ENCODE data around the gene EZR.
A peak's percentile ranks its signal among the peaks of the same experiment; 100 is the strongest.

Gene EZR

GRCh38 chr6:158764183-158764849 lies 54.9 kb downstream of the EZR start:
- Histone ChIP-seq H3K4me3 (ENCODE audit: extremely low read depth, insufficient read depth, low read length, poor library complexity, severe bottlenecking) (no peak overlapping the region), H3K36me3 (ENCODE audit: control insufficient read depth, insufficient read depth, low read length) (peaks cover 50% of the 10 kb centered on the region), H3K9me3 (ENCODE audit: control insufficient read depth, low read length) (no peaks in the 10 kb centered on the region), H3K27ac (ENCODE audit: low read depth, low read length, severe bottlenecking) (no peak overlapping the region), H3K4me1 (ENCODE audit: control insufficient read depth, insufficient read depth, low read length, poor library complexity, severe bottlenecking) (no peaks in the 10 kb centered on the region)
- WGBS, 2 experiments (ENCODE audit: insufficient coverage in 2 of 2), result 94 to 98% methylated on average over 6 to 8 of the region's 14 CpGs

GRCh38 chr6:158763434-158764182 lies 55.6 kb downstream of the EZR start:
- H3K4me3 ChIP-seq (ENCODE audit: extremely low read depth, insufficient read depth, low read length, poor library complexity, severe bottlenecking), result no peak overlapping the region
- peak overlapping the region; percentile 29 for H3K27ac ChIP-seq (ENCODE audit: low read depth, low read length, severe bottlenecking)
- H3K9me3 ChIP-seq (ENCODE audit: control insufficient read depth, low read length), result no peaks in the 10 kb centered on the region
- WGBS, 2 experiments (ENCODE audit: insufficient coverage in 2 of 2), result 79 to 90% methylated on average over 9 to 10 of the region's 11 CpGs
- H3K4me1 ChIP-seq (ENCODE audit: control insufficient read depth, insufficient read depth, low read length, poor library complexity, severe bottlenecking), result no peaks in the 10 kb centered on the region
- peaks cover 43% of the 10 kb centered on the region for H3K36me3 ChIP-seq (ENCODE audit: control insufficient read depth, insufficient read depth, low read length)

- Histone ChIP-seq H3K36me3 (ENCODE audit: control insufficient read depth, insufficient read depth, low read length) (peaks cover 36% of the 10 kb centered on the region), H3K27ac (ENCODE audit: low read depth, low read length, severe bottlenecking) (peak overlapping the region; percentile 29), H3K9me3 (ENCODE audit: control insufficient read depth, low read length) (no peaks in the 10 kb centered on the region), H3K4me1 (ENCODE audit: control insufficient read depth, insufficient read depth, low read length, poor library complexity, severe bottlenecking) (no peaks in the 10 kb centered on the region), H3K4me3 (ENCODE audit: extremely low read depth, insufficient read depth, low read length, poor library complexity, severe bottlenecking) (no peak overlapping the region)
- WGBS, 2 experiments (ENCODE audit: insufficient coverage in 2 of 2), result 90% methylated on average over 11 to 12 of the region's 12 CpGs
These were observed 56.3 kb downstream of the EZR start for GRCh38 chr6:158762787-158763433.

GRCh38 chr6:158761746-158762145 lies 57.4 kb downstream of the EZR start:
- Histone ChIP-seq H3K4me3 (ENCODE audit: extremely low read depth, insufficient read depth, low read length, poor library complexity, severe bottlenecking) (no peak overlapping the region), H3K36me3 (ENCODE audit: control insufficient read depth, insufficient read depth, low read length) (peaks cover 24% of the 10 kb centered on the region), H3K27ac (ENCODE audit: low read depth, low read length, severe bottlenecking) (no peak overlapping the region), H3K9me3 (ENCODE audit: control insufficient read depth, low read length) (no peaks in the 10 kb centered on the region), H3K4me1 (ENCODE audit: control insufficient read depth, insufficient read depth, low read length, poor library complexity, severe bottlenecking) (no peaks in the 10 kb centered on the region)
- 89 to 94% methylated on average over 8 to 9 of the region's 10 CpGs for WGBS, 2 experiments (ENCODE audit: insufficient coverage in 2 of 2)

GRCh38 chr6:158760618-158761250 lies 58.4 kb downstream of the EZR start:
- no peak overlapping the region for H3K4me3 ChIP-seq (ENCODE audit: extremely low read depth, insufficient read depth, low read length, poor library complexity, severe bottlenecking)
- no peak overlapping the region for H3K27ac ChIP-seq (ENCODE audit: low read depth, low read length, severe bottlenecking)
- 85 to 87% methylated on average over 10 to 15 of the region's 17 CpGs for WGBS, 2 experiments (ENCODE audit: insufficient coverage in 2 of 2)
- no peaks in the 10 kb centered on the region for H3K4me1 ChIP-seq (ENCODE audit: control insufficient read depth, insufficient read depth, low read length, poor library complexity, severe bottlenecking)
- no peaks in the 10 kb centered on the region for H3K9me3 ChIP-seq (ENCODE audit: control insufficient read depth, low read length)
- peaks cover 14% of the 10 kb centered on the region for H3K36me3 ChIP-seq (ENCODE audit: control insufficient read depth, insufficient read depth, low read length)

GRCh38 chr6:158759966-158760617 lies 59.1 kb downstream of the EZR start:
- 94 to 97% methylated on average over 3 to 5 of the region's 7 CpGs for WGBS, 2 experiments (ENCODE audit: insufficient coverage in 2 of 2)
- no peaks in the 10 kb centered on the region for H3K4me1 ChIP-seq (ENCODE audit: control insufficient read depth, insufficient read depth, low read length, poor library complexity, severe bottlenecking)
- no peaks in the 10 kb centered on the region for H3K9me3 ChIP-seq (ENCODE audit: control insufficient read depth, low read length)
- no peak overlapping the region for H3K4me3 ChIP-seq (ENCODE audit: extremely low read depth, insufficient read depth, low read length, poor library complexity, severe bottlenecking)
- peaks cover 7% of the 10 kb centered on the region for H3K36me3 ChIP-seq (ENCODE audit: control insufficient read depth, insufficient read depth, low read length)
- H3K27ac ChIP-seq (ENCODE audit: low read depth, low read length, severe bottlenecking), result no peak overlapping the region

- H3K4me3 ChIP-seq (ENCODE audit: extremely low read depth, insufficient read depth, low read length, poor library complexity, severe bottlenecking), result no peak overlapping the region
- no peaks in the 10 kb centered on the region for H3K36me3 ChIP-seq (ENCODE audit: control insufficient read depth, insufficient read depth, low read length)
- no peaks in the 10 kb centered on the region for H3K4me1 ChIP-seq (ENCODE audit: control insufficient read depth, insufficient read depth, low read length, poor library complexity, severe bottlenecking)
- H3K9me3 ChIP-seq (ENCODE audit: control insufficient read depth, low read length), result no peaks in the 10 kb centered on the region
- H3K27ac ChIP-seq (ENCODE audit: low read depth, low read length, severe bottlenecking), result no peak overlapping the region
- 86 to 88% methylated on average over 15 of the region's 18 CpGs for WGBS, 2 experiments (ENCODE audit: insufficient coverage in 2 of 2)
These were observed 60.2 kb downstream of the EZR start for GRCh38 chr6:158758941-158759479.

- no peaks in the 10 kb centered on the region for H3K36me3 ChIP-seq (ENCODE audit: control insufficient read depth, insufficient read depth, low read length)
- WGBS, 2 experiments (ENCODE audit: insufficient coverage in 2 of 2), result 40 to 42% methylated on average over 8 to 9 of the region's 9 CpGs
- H3K4me1 ChIP-seq (ENCODE audit: control insufficient read depth, insufficient read depth, low read length, poor library complexity, severe bottlenecking), result no peaks in the 10 kb centered on the region
- no peak overlapping the region for H3K4me3 ChIP-seq (ENCODE audit: extremely low read depth, insufficient read depth, low read length, poor library complexity, severe bottlenecking)
- H3K9me3 ChIP-seq (ENCODE audit: control insufficient read depth, low read length), result no peaks in the 10 kb centered on the region
- H3K27ac ChIP-seq (ENCODE audit: low read depth, low read length, severe bottlenecking), result no peak overlapping the region
These were observed 60.7 kb downstream of the EZR start for GRCh38 chr6:158758451-158758860.

GRCh38 chr6:158757753-158758090 lies 61.4 kb downstream of the EZR start:
- Histone ChIP-seq H3K9me3 (ENCODE audit: control insufficient read depth, low read length) (no peaks in the 10 kb centered on the region), H3K4me3 (ENCODE audit: extremely low read depth, insufficient read depth, low read length, poor library complexity, severe bottlenecking) (no peak overlapping the region), H3K4me1 (ENCODE audit: control insufficient read depth, insufficient read depth, low read length, poor library complexity, severe bottlenecking) (no peaks in the 10 kb centered on the region), H3K27ac (ENCODE audit: low read depth, low read length, severe bottlenecking) (no peak overlapping the region), H3K36me3 (ENCODE audit: control insufficient read depth, insufficient read depth, low read length) (no peaks in the 10 kb centered on the region)
- WGBS, 2 experiments (ENCODE audit: insufficient coverage in 2 of 2), result 75 to 76% methylated on average over 7 to 9 of the region's 9 CpGs
